ENCODE measurements around the gene FBXO17. TPM values are rescaled to one million over a fixed set of nuclear protein-coding genes. Genes with fewer than 3 reads are reported as not detected.
A peak's percentile ranks its signal among the peaks of the same experiment; 100 is the strongest.

Gene FBXO17
- total RNA-seq, 1 experiment from 2014 or later: 8.1 TPM

GRCh38 chr19:38932425-38933179, 42.9 kb downstream of the FBXO17 start:
- no TSS peak for BruUV-seq (replicated peaks)
- DNase-seq: no peak
- H3K27ac ChIP-seq: no peak overlapping the region
- TF ChIP-seq, protein P1, sequence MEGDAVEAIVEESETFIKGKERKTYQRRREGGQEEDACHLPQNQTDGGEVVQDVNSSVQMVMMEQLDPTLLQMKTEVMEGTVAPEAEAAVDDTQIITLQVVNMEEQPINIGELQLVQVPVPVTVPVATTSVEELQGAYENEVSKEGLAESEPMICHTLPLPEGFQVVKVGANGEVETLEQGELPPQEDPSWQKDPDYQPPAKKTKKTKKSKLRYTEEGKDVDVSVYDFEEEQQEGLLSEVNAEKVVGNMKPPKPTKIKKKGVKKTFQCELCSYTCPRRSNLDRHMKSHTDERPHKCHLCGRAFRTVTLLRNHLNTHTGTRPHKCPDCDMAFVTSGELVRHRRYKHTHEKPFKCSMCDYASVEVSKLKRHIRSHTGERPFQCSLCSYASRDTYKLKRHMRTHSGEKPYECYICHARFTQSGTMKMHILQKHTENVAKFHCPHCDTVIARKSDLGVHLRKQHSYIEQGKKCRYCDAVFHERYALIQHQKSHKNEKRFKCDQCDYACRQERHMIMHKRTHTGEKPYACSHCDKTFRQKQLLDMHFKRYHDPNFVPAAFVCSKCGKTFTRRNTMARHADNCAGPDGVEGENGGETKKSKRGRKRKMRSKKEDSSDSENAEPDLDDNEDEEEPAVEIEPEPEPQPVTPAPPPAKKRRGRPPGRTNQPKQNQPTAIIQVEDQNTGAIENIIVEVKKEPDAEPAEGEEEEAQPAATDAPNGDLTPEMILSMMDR (conservative IDR thresholded peaks at IDR 0.05): peak; percentile 40; the same call in 1 of the 2 replicates
- TF ChIP-seq EZH2 (IDR thresholded peaks at IDR 0.05; ENCODE audit: low read depth): no peak
- H3K9me2 ChIP-seq (ENCODE audit: insufficient read depth): no peaks in the 10 kb centered on the region
- H3K4me3 ChIP-seq: 0 out of 2 replicates have a peak overlapping the region, but pooled peaks have one; percentile 86
- peak overlapping the region; percentile 83; the same call in 1 of the 2 replicates for H3K4me2 ChIP-seq
- H2AFZ ChIP-seq: no peak overlapping the region
- peaks cover 51% of the 10 kb centered on the region for H3K79me2 ChIP-seq (ENCODE audit: low read depth)
- peaks cover 7% of the 10 kb centered on the region; the same call in 1 of the 2 replicates for H3K9me3 ChIP-seq (ENCODE audit: insufficient read depth, low read depth)
- H3F3A ChIP-seq (ENCODE audit: insufficient read depth, low read depth): peaks cover 19% of the 10 kb centered on the region
- no peaks in the 10 kb centered on the region for H3K36me3 ChIP-seq (ENCODE audit: low read depth)
- no peaks in the 10 kb centered on the region; the same call in 1 of the 2 replicates for H4K20me1 ChIP-seq (ENCODE audit: insufficient read depth)
- CTCF ChIA-PET: interaction anchor here (0.5 to 0.6 kb wide), 3 partner anchors 314 to 342 kb away, joined by 3 to 5 read pairs (median 5); no protein-coding TSS in a partner anchor
- intact Hi-C loops (cut with micrococcal nuclease; ENCODE audit: unreplicated experiment): loop anchor here (5.0 kb wide), 2 partner anchors 200 to 315 kb away; partner anchors contain the start of genes EIF3K and MAP4K1
- H3K27me3 ChIP-seq (ENCODE audit: insufficient read depth, low read depth): no peaks in the 10 kb centered on the region
- POLR2A ChIA-PET (ENCODE audit: unreplicated experiment): interaction anchor here (0.6 kb wide), 1 partner anchor 185 kb away, joined by 7 read pairs; no protein-coding TSS in a partner anchor
- peaks cover 17% of the 10 kb centered on the region; the same call in 1 of the 2 replicates for H3K4me1 ChIP-seq (replicated peaks; ENCODE audit: insufficient read depth)

GRCh38 chr19:38931521-38931793, 44.1 kb downstream of the FBXO17 start:
- peaks cover 57% of the 10 kb centered on the region for H3K79me2 ChIP-seq (ENCODE audit: low read depth)
- ChIA-PET POLR2A (ENCODE audit: unreplicated experiment) (interaction anchor here (0.6 to 0.7 kb wide), 3 partner anchors 16 to 100 kb away, joined by 3 to 5 read pairs (median 4); no protein-coding TSS in a partner anchor), CTCF (interaction anchor here (0.5 to 3.3 kb wide), 3 partner anchors 203 to 704 kb away, joined by 3 to 13 read pairs (median 9); partner anchors contain the start of gene FAM98C)
- peaks cover 17% of the 10 kb centered on the region; the same call in 1 of the 2 replicates for H3K4me1 ChIP-seq (replicated peaks; ENCODE audit: insufficient read depth)
- peak overlapping the region; percentile 81 for H2AFZ ChIP-seq
- no peaks in the 10 kb centered on the region for H3K27me3 ChIP-seq (ENCODE audit: insufficient read depth, low read depth)
- peak overlapping the region; percentile 83 for H3K4me2 ChIP-seq
- H4K20me1 ChIP-seq (ENCODE audit: insufficient read depth): no peaks in the 10 kb centered on the region; the same call in 1 of the 2 replicates
- no peaks in the 10 kb centered on the region for H3K36me3 ChIP-seq (ENCODE audit: low read depth)
- intact Hi-C loops (cut with micrococcal nuclease; ENCODE audit: unreplicated experiment): loop anchor here (2.0 to 5.0 kb wide), 4 partner anchors 93 to 314 kb away; partner anchors contain the start of genes ECH1, EIF3K and MAP4K1
- BruUV-seq (replicated peaks): no TSS peak
- peak overlapping the region; percentile 65 for H3K27ac ChIP-seq
- H3K9me3 ChIP-seq (ENCODE audit: insufficient read depth, low read depth): peaks cover 7% of the 10 kb centered on the region; the same call in 1 of the 2 replicates
- H3K9me2 ChIP-seq (ENCODE audit: insufficient read depth): no peaks in the 10 kb centered on the region
- no peak for DNase-seq
- TF ChIP-seq, protein P1 (conservative IDR thresholded peaks at IDR 0.05): no peak
- no peak for TF ChIP-seq EZH2 (IDR thresholded peaks at IDR 0.05; ENCODE audit: low read depth)
- H3K4me3 ChIP-seq: peak overlapping the region; percentile 86
- peaks cover 19% of the 10 kb centered on the region for H3F3A ChIP-seq (ENCODE audit: insufficient read depth, low read depth)

DNA sequence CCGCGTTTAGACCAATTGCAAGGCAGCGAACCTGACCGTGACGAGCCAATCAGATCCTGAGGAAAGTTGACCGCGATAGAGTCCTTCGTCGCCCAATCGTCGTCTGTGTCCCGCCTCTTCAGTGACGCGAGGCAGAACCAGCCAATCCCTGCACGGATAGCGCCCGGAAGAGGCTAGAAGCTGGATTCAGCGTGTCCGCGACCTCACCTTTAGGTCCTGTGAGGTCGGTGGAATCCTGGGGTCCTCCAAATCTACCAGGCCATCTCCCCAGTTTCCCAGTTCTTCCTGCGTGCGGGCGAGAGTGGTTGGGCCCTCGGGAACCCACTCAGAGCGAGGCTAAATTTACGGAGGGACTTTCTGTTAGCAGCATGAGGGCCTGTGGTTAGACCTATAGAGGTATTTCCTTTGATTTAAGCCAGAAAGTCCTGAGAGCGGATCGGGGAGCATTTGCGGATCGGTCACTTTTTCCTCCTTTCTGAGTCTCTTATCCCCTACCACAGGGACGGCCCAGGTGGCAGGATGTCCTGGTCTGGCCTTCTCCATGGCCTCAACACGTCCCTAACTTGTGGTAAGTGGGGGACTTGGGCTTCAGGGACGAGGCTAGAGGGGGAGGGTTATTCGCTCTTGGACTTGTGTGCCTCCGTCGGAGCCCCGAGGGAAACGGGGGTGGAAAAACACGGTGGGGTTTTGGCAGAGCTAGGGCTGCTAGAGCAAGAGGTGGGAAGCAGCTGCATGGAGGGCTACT, 44.6 kb downstream of the FBXO17 start, which contains the start of gene MRPS12:
Gene MRPS12 (plus strand): TSS at position 169 of the 745 bp plus-strand sequence. CDS start 351 bp downstream, at position 520.
- DNase-seq: peak; percentile 96 to 97
- intact Hi-C loops (cut with micrococcal nuclease; ENCODE audit: unreplicated experiment): loop anchor here (1.0 to 5.0 kb wide), 10 partner anchors 31 to 528 kb away; partner anchors contain the start of genes ECH1, EIF3K, FAM98C and MAP4K1
- H4K20me1 ChIP-seq (ENCODE audit: insufficient read depth): no peaks in the 10 kb centered on the region; the same call in 1 of the 2 replicates
- H3K36me3 ChIP-seq (ENCODE audit: low read depth): no peaks in the 10 kb centered on the region
- BruUV-seq (replicated peaks): TSS peak; percentile 79
- H3K4me3 ChIP-seq: peak within 1 kb of the TSS; percentile 86
- H3K27me3 ChIP-seq (ENCODE audit: insufficient read depth, low read depth): no peaks in the 10 kb centered on the region
- CTCF ChIA-PET: interaction anchor here (0.5 to 3.3 kb wide), 12 partner anchors 21 to 556 kb away, joined by 3 to 13 read pairs (median 4); partner anchors contain the start of genes FAM98C and PSMD8
- peaks cover 17% of the 10 kb centered on the region; the same call in 1 of the 2 replicates for H3K4me1 ChIP-seq (replicated peaks; ENCODE audit: insufficient read depth)
- peaks cover 7% of the 10 kb centered on the region; the same call in 1 of the 2 replicates for H3K9me3 ChIP-seq (ENCODE audit: insufficient read depth, low read depth)
- peaks cover 19% of the 10 kb centered on the region for H3F3A ChIP-seq (ENCODE audit: insufficient read depth, low read depth)
- no peaks in the 10 kb centered on the region for H3K9me2 ChIP-seq (ENCODE audit: insufficient read depth)
- TF ChIP-seq, protein P1 (conservative IDR thresholded peaks at IDR 0.05): no peak
- no peak for TF ChIP-seq EZH2 (IDR thresholded peaks at IDR 0.05; ENCODE audit: low read depth)
- peaks cover 57% of the 10 kb centered on the region for H3K79me2 ChIP-seq (ENCODE audit: low read depth)
- POLR2A ChIA-PET (ENCODE audit: unreplicated experiment): interaction anchor here (0.6 to 1.4 kb wide), 9 partner anchors 17 to 481 kb away, joined by 3 to 13 read pairs (median 4); no protein-coding TSS in a partner anchor
- H3K27ac ChIP-seq: peak within 1 kb of the TSS; percentile 65
- H2AFZ ChIP-seq: peak within 1 kb of the TSS; percentile 81
- peak within 1 kb of the TSS; percentile 91 for H3K4me2 ChIP-seq
